Astrocyte (in vitro differentiated cells and primary cell): Measurements from ENCODE around the gene PROM1. TPM values are rescaled to one million over a fixed set of nuclear protein-coding genes. Genes with fewer than 3 reads are reported as not detected.

ENCODE experiments used
- DNase-seq: peaks from one replicate; pipeline ENCODE4 v3.0.0-alpha.2; 2010; ENCODE audit warnings: low read depth
- FAIRE-seq: peaks from 2 replicates; lab custom pipeline; 2011; peaks lifted over from hg19 to GRCh38; lab: Jason Lieb, UNC
- H2AFZ ChIP-seq: 2 replicates; pipeline ENCODE4 v1.6.0; 2012; ENCODE audit warnings: low read depth, low read length, inconsistent platforms
- H3K27ac ChIP-seq: 2 replicates; pipeline ENCODE4 v1.5.1; 2011; ENCODE audit warnings: low read depth, low read length, inconsistent platforms
- H3K27me3 ChIP-seq: 2 replicates; pipeline ENCODE4 v1.6.0; 2011; ENCODE audit warnings: low read length, inconsistent platforms; ENCODE audit not compliant: insufficient read depth
- H3K36me3 ChIP-seq: 2 replicates; pipeline ENCODE4 v1.5.1; 2011; ENCODE audit warnings: low read length, inconsistent platforms; ENCODE audit not compliant: insufficient read depth
- H3K4me1 ChIP-seq: 2 replicates; pipeline ENCODE4 v1.5.1; 2011; ENCODE audit warnings: low read length, inconsistent platforms; ENCODE audit not compliant: insufficient read depth
- H3K4me2 ChIP-seq: 2 replicates; pipeline ENCODE4 v1.6.0; 2012; ENCODE audit warnings: low read length, inconsistent platforms
- H3K4me3 ChIP-seq: 2 replicates; pipeline ENCODE4 v1.5.1; 2011; ENCODE audit warnings: low read depth, mild to moderate bottlenecking, low read length, inconsistent platforms; ENCODE audit not compliant: insufficient read depth
- H3K79me2 ChIP-seq: 2 replicates; pipeline ENCODE4 v1.6.0; 2012; ENCODE audit warnings: mild to moderate bottlenecking, low read length, inconsistent platforms; ENCODE audit not compliant: insufficient read depth
- H3K9ac ChIP-seq: 2 replicates; pipeline ENCODE4 v1.6.0; 2012; ENCODE audit warnings: mild to moderate bottlenecking, low read length, inconsistent platforms
- H3K9me3 ChIP-seq: 2 replicates; pipeline ENCODE4 v1.5.1; 2012; ENCODE audit warnings: low read depth, mild to moderate bottlenecking, low read length, inconsistent platforms; ENCODE audit not compliant: insufficient read depth
- H4K20me1 ChIP-seq: 2 replicates; pipeline ENCODE4 v1.6.0; 2012; ENCODE audit warnings: low read length, inconsistent platforms; ENCODE audit not compliant: insufficient read depth
- H3K27ac Mint-ChIP-seq: one replicate; pipeline ENCODE4 v1.8.0; 2021; ENCODE audit warnings: mild to moderate bottlenecking, mixed read lengths; ENCODE audit not compliant: unreplicated experiment
- H3K27me3 Mint-ChIP-seq: one replicate; pipeline ENCODE4 v1.8.0; 2021; ENCODE audit warnings: low read depth, mixed read lengths; ENCODE audit not compliant: unreplicated experiment
- H3K36me3 Mint-ChIP-seq: one replicate; pipeline ENCODE4 v1.8.0; 2021; ENCODE audit warnings: low read depth, mixed read lengths; ENCODE audit not compliant: unreplicated experiment
- H3K4me1 Mint-ChIP-seq: one replicate; pipeline ENCODE4 v1.8.0; 2021; ENCODE audit warnings: low read depth, mixed read lengths; ENCODE audit not compliant: unreplicated experiment
- H3K4me3 Mint-ChIP-seq: one replicate; pipeline ENCODE4 v1.8.0; 2021; ENCODE audit warnings: mild to moderate bottlenecking, moderate library complexity, mixed read lengths; ENCODE audit not compliant: unreplicated experiment
- H3K9me3 Mint-ChIP-seq: one replicate; pipeline ENCODE4 v1.8.0; 2021; ENCODE audit warnings: mild to moderate bottlenecking, mixed read lengths; ENCODE audit not compliant: unreplicated experiment
- CTCF ChIP-seq: IDR thresholded peaks from 2 replicates; pipeline ENCODE4 v1.5.1; 2011; ENCODE audit warnings: low read depth, mild to moderate bottlenecking, inconsistent platforms, low read length, moderate library complexity; ENCODE audit not compliant: insufficient read depth
- EZH2 ChIP-seq: IDR thresholded peaks from 2 replicates; pipeline ENCODE4 v1.6.1; 2012; ENCODE audit warnings: mild to moderate bottlenecking, low read length, inconsistent platforms; ENCODE audit not compliant: insufficient read depth
- total RNA-seq: library from RNA; stranded (reverse); gene quantifications from 2 replicates; pipeline ENCODE4 v1.2.1, GENCODE V29; 2021

Gene PROM1
- total RNA-seq, 1 donor from 2014 or later: 34.5 TPM

DNA sequence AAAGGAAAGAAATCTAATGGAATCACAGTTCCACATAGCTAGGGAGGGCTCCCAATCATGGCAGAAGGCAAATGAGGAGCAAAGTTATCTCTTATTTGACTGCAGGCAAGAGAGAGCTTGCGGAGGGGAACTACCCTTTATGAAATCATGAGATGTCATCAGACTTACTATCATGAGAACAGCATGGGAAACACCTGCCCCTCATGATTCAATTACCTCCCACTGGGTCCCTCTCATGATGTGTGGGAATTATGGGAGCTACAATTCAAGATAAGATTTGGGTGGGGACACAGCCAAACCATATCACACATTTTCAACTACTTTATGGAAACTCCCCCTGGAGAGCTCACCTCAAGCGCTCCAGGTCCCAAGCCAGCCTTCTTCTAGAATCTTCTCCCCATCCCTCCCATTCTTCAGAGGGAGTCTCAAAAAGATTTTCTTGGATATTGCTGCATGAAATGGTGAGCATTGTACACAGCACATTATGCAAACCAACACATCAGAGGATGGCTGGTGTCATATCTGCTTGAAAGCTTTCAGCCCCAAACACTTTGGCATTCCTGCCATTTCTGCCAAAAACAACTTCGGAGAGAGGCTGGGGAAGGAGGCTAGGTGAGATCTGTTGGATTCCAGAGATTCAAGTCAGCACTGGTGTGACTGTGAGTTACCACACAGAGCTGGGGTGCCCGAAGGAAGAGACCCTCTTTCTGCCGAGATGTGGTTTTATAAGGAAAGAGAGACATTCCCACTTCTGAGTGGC is 152.2 kb downstream of the PROM1 start:
- H3K27me3 ChIP-seq: no peaks in the 10 kb centered on the region
- TF ChIP-seq CTCF: no peak
- no peak for TF ChIP-seq EZH2
- H3K4me3 Mint-ChIP-seq: no peak overlapping the region
- no peaks in the 10 kb centered on the region for H3K36me3 Mint-ChIP-seq
- no peak overlapping the region for H3K4me2 ChIP-seq
- peaks cover 2% of the 10 kb centered on the region for H3K27me3 Mint-ChIP-seq
- no peak overlapping the region for H3K27ac Mint-ChIP-seq
- no peaks in the 10 kb centered on the region for H3K4me1 ChIP-seq
- FAIRE-seq (no peak), DNase-seq (no peak)
- no peak overlapping the region for H2AFZ ChIP-seq
- H3K36me3 ChIP-seq: no peaks in the 10 kb centered on the region
- H3K9me3 ChIP-seq: no peaks in the 10 kb centered on the region
- no peak overlapping the region for H3K9ac ChIP-seq
- peaks cover 4% of the 10 kb centered on the region for H3K9me3 Mint-ChIP-seq
- no peak overlapping the region for H3K4me3 ChIP-seq
- H3K27ac ChIP-seq: no peak overlapping the region
- H4K20me1 ChIP-seq: no peaks in the 10 kb centered on the region
- H3K79me2 ChIP-seq: no peaks in the 10 kb centered on the region
- H3K4me1 Mint-ChIP-seq: peaks cover 4% of the 10 kb centered on the region

GRCh38 chr4:15930314-15930713 is 153.5 kb downstream of the PROM1 start:
- H3K36me3 ChIP-seq: no peaks in the 10 kb centered on the region
- H3K4me1 Mint-ChIP-seq: peaks cover 4% of the 10 kb centered on the region
- no peaks in the 10 kb centered on the region for H3K27me3 ChIP-seq
- no peak for TF ChIP-seq EZH2
- TF ChIP-seq CTCF: no peak
- no peak for FAIRE-seq
- H3K27ac Mint-ChIP-seq: no peak overlapping the region
- H3K9me3 Mint-ChIP-seq: peaks cover 4% of the 10 kb centered on the region
- H3K9ac ChIP-seq: no peak overlapping the region
- H3K4me3 ChIP-seq: no peak overlapping the region
- no peak overlapping the region for H3K4me2 ChIP-seq
- no peak overlapping the region for H3K27ac ChIP-seq
- H3K79me2 ChIP-seq: no peaks in the 10 kb centered on the region
- DNase-seq: no peak
- no peaks in the 10 kb centered on the region for H4K20me1 ChIP-seq
- no peaks in the 10 kb centered on the region for H3K4me1 ChIP-seq
- no peaks in the 10 kb centered on the region for H3K9me3 ChIP-seq
- no peak overlapping the region for H3K4me3 Mint-ChIP-seq
- peaks cover 2% of the 10 kb centered on the region for H3K27me3 Mint-ChIP-seq
- no peaks in the 10 kb centered on the region for H3K36me3 Mint-ChIP-seq
- no peak overlapping the region for H2AFZ ChIP-seq

DNA sequence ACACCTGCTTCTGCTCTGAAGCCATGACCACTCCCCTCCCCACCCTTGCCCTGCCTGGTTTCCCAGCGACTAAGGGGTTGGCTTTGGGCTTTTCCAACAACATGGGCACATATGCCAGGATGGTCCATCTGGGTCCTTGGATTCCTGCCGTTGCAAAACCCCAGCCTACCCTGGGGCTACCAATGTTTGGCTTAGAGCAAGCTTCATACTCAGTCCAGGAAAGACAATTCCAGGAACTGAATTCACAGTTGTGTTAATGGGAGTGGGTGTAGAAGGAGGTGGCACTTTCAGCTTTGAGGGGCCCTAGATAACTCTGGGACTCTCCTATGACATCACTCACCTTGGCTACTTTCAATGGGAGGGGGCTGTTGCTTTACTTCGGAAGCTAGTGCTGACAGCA is 154.3 kb downstream of the PROM1 start:
- no peaks in the 10 kb centered on the region for H3K79me2 ChIP-seq
- no peak overlapping the region for H3K4me2 ChIP-seq
- Mint-ChIP-seq H3K4me3 (no peak overlapping the region), H3K36me3 (no peaks in the 10 kb centered on the region), H3K9me3 (peaks cover 4% of the 10 kb centered on the region), H3K27ac (no peak overlapping the region), H3K4me1 (peaks cover 4% of the 10 kb centered on the region), H3K27me3 (no peaks in the 10 kb centered on the region)
- no peaks in the 10 kb centered on the region for H3K9me3 ChIP-seq
- H2AFZ ChIP-seq: no peak overlapping the region
- H3K27me3 ChIP-seq: no peaks in the 10 kb centered on the region
- H3K27ac ChIP-seq: no peak overlapping the region
- no peak for TF ChIP-seq CTCF
- TF ChIP-seq EZH2: no peak
- no peaks in the 10 kb centered on the region for H3K4me1 ChIP-seq
- no peaks in the 10 kb centered on the region for H3K36me3 ChIP-seq
- no peak overlapping the region for H3K9ac ChIP-seq
- DNase-seq: no peak
- H3K4me3 ChIP-seq: no peak overlapping the region
- no peak for FAIRE-seq
- no peaks in the 10 kb centered on the region for H4K20me1 ChIP-seq
